GM19238 (cell line): ENCODE results near the gene PYROXD2.
"Not testable (repeated sequence)": the region's sequence is repeated elsewhere in the genome, so short reads cannot be mapped to it uniquely, and the experiment has no call there.

Source experiments
- DNase-seq: peaks from one replicate; pipeline ENCODE4 v3.0.0; 2011; ENCODE audit warnings: low spot score; ENCODE audit not compliant: insufficient read length

Gene PYROXD2

DNA sequence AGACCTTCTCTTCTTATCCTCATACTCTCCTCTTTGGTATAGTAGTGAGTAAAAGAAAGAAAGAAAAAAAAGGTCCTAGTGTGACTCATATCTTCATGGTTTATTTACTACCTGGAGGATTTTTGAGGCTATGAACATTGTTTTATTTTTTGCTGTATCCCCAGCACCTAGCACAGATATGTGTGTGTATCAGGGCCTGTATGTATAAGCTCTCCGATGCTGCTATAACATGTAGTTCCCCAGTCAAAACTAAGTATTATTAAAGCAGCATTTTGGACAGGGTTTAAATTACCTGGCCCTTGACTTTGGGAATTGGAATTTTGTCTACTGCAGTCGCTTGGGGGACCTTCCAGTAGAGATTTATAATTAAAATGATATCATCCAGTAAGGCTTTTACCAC, 46.3 kb downstream of the PYROXD2 start:
- DNase-seq, result no peak

DNA sequence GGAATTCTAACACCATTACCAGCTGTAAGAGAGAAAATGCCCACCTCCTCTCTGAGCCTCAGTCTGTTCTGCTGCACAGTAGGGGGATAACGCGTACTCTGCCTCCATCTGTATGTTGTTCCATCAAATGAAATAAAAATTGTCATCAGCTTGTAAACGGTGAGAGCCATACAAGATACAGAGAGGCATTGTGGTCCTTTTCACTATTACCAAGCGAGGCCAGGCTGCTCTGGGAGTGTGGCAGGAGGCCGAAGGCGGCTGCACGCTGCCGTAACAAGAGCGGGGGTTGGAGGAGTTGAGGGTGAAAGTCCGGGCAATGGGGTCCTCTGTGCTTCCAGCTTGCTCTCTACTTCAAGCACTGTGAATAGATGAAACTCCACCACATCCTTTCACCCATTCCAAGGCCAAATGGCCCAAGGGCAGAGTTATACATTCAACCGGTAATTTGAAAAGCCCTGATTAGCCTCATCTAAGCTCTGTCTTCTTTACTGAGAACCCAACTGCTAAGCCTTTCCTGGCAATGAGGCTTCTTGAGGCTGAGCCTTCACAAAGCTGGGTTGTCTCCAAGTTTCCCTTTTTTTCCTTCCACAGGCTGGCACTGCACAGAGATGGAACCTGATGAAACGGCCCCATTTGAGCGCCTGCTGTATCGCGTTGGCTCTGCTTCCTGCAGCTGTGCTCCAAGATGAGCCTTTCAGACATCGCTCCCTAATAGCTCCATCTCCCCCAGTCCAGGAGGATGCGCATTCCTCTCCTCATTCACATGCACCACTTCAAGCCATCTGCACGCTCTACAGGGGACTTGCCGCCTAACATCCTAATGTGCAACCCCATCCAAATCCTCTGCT, 47.2 kb downstream of the PYROXD2 start:
- DNase-seq, result no peak

DNA sequence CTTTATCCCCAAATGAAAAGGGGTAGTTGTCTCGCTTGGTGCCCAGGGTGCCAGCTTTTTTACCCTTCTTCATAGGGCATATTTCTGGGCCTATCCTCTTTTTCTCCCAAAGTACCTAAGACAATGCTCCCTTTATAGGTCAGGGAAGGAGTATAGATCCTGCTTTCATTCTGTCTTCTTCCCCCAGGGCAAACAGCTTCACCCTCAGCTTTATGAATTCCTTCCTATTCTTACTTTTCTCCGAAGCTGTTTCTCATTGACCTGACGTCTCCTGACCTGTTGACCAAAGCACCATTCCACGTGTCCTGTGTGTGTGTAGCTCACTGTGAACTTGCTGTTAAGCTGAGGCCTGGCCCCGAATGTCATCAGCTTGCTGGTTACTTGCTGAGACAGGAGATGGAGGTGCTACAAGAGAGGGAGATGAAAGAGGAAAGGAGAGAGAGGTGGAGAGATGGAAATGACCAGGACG, 48.9 kb downstream of the PYROXD2 start:
- DNase-seq, result no peak

DNA sequence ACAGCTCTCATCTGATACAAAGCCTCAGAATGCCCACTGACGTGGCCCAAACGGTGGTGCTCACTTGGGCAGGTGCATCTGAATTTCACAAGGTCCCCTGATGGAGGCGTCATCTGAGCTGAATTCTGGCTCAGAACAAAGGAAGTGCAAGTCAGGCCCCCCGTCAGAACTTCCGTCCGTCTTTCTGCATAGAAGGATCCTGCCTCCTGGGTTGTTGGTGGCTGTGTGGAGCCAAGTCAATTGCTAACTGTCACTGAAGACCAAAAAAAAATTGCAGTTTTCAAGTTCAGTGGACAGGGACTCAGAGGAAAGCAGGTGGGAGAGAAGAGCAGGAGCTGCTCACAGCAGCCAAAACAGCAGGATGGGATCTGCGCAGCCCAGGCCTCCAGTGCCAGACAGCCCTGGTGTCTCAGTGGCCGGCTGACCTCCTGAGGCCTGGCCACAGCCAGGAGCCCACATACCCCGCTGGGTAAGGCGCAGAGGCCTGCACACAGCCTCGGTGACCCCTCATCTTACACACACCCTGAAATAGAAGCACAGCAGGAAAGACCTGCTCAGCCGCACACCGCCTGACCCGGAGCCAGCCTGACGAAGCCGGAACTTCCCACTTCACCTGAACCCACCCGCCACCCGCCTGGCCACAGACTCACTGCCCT, 49.4 kb downstream of the PYROXD2 start:
- DNase-seq, result no peak

- DNase-seq, result no peak
Measured at GRCh38 chr10:98364432-98365102, 50.4 kb downstream of the PYROXD2 start.

DNA sequence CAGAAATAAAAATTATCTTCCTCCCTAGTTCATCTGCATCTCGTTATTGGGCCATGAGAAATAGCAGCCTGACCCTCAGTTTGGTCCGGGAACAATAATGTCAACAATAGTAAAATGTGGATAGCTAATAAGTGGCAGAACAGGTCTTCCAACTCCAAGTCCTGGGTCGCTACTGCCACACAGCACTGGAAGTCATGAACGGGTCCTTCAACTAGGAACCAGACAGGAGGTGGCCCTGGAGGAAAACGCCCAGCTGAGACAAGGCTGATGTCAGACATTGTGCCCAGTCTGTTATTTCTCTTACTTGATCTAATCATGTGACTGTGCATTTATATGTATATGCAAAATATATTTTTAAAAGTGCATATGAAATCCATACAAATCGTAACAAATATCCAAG, 51.8 kb downstream of the PYROXD2 start:
- DNase-seq, result no peak

DNA sequence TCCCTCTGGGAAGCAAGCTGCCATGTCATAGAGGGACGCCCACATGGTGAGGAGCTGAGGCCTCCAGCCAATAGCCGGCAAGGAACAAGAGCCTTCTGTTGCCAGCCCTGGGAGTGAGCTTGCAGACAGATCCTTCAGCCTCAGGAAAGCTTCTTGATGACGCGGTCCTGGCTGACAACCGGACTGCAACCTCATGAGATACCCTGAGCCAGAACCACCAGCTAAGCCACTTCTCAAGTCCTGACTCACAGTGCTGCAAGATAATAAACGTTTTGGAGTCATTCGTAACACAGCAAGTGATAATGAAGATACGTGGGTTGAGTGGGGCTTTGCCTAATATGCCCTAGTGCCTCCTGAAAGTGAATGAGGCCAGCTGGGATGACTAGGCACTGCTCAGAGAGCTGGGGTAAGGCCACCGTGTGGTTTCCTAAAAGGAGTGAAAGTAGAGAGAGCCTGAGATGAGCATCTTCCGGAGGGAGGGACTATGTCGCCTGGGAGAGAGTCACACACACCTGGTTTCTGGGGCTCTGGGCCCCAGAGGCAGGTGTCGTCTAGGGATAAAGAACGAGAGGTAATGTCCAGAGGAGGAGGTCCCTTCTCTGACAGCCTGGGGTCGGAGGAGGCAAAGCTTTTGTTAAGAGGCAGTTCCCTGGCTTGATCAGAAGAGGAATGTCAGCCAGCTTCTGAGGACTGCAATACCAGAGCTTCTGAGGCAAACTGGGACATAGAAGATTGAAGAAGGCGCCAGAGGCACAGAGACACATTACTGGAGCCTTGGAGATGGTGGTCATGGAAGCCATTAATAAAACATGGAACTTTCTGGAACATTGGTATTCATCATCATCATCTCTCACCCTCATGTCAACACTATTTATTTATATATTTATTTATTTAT, 53.6 kb downstream of the PYROXD2 start:
- peak; percentile 48 for DNase-seq

DNA sequence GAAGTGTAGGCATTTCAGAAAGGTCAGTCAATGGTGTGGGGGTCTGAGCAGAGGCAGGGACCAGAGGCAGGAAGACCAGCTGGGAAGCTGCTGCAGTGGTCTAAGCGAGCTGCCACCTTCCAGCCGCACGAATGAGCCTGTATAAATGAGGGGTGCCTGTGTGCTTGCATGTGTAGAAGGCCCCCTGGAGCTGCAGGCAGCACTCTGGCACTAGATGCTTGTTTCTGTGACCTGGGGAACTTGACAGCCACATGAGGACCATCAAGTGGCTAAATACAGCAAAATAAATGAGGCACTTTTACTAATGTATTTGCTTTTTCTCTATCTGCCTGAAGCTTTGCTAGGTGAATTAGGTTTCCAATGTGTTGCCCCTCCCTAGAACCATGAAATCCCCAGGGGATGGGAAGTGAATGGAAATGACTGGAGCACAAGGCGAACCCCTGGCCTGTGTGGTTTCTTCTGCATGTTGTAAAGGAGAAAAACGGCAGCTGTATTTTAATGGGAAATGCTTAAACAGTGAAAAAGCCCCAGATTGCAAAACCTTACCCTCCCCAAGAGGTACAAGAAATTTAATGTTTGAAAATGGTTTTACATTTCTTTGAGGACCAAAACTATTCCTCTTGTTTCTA, 57.7 kb downstream of the PYROXD2 start:
- DNase-seq, result no peak

- no peak for DNase-seq
Measured at GRCh38 chr10:98354491-98354890, 60.5 kb downstream of the PYROXD2 start.

DNA sequence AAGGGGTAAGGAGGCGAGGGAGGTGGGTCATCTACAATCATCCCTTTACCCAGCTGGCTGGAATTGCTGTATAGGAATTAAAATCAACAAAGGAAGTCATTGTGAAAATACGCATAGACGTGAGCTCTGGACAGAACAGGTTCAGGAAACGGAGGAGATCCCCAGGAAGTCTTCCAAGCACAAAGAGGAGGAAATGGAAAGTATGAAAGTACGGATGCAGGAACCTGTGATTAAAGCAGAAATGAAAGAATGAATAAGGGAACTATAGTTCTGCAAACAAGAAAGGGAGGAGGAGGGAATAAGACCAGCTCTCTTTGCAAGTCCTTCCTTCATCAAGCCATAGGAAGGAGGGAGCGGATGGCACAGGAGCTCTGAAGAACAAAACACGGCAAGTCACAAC, 61.8 kb downstream of the PYROXD2 start:
- DNase-seq, result no peak

GRCh38 chr10:98351831-98352402, 63.1 kb downstream of the PYROXD2 start:
- no peak for DNase-seq

GRCh38 chr10:98349508-98349922, 65.5 kb downstream of the PYROXD2 start:
- peak; percentile 23 for DNase-seq

DNA sequence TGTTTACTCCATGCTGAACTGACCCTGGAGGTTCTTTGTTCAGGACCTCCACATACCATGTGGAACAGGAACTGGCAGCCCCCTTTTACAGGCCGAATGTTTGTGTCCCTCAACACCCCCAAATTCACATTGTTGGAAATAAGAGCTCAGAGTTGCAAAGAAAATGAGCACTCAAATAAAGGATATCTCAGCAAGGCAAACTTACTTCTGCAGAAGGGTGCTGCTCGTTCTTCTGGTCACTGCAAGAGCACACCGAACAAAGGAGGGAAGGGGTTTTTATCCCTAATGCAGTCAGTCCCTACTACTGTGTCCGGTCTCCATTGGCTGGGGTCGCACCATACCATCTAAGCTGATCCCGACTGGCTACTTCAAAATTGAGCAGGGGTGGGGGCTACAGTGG, 68.1 kb downstream of the PYROXD2 start:
- no peak for DNase-seq

DNA sequence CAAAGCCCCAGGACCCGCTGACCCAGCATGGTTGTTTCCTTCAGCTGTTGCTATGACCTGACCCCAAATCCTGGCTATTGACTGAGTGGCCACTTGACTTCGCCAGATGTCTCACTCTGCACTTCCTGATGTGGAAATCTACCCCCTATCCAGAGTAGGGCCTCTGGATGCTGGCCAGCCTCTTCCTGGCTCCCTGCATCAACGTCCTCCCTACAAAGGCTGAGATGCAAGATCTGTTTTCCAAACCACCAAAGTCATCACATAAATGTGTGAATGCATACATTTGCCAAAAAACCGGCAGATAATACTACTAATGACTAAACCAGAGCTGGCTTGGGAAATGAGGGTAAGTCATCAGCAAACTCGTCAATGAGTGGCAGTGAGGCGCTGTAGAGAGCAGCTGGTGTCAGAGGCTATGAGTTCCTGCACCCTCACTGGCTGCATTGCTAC, 70.4 kb downstream of the PYROXD2 start:
- no peak for DNase-seq

GRCh38 chr10:98341701-98342100, 73.3 kb downstream of the PYROXD2 start:
- DNase-seq, result not testable (repeated sequence)

DNA sequence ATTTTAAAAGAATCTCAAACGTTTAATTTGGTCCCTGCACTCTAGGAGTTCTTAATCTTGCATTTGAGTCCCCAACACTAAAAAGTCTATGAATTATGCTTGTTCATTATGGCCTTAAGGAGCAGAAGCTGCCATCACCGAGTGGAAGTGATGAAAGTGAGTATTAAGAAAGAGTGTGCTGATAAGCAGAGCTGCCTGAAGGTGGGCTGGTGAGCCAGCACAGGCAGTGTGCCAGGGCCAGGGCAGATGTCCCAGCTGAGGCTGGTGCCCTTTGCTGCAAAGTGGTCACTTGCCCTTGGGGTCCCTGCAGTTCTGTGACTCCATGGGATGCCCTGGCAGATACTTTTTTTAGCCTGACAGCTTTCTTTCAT, 74.1 kb downstream of the PYROXD2 start:
- DNase-seq, result no peak

DNA sequence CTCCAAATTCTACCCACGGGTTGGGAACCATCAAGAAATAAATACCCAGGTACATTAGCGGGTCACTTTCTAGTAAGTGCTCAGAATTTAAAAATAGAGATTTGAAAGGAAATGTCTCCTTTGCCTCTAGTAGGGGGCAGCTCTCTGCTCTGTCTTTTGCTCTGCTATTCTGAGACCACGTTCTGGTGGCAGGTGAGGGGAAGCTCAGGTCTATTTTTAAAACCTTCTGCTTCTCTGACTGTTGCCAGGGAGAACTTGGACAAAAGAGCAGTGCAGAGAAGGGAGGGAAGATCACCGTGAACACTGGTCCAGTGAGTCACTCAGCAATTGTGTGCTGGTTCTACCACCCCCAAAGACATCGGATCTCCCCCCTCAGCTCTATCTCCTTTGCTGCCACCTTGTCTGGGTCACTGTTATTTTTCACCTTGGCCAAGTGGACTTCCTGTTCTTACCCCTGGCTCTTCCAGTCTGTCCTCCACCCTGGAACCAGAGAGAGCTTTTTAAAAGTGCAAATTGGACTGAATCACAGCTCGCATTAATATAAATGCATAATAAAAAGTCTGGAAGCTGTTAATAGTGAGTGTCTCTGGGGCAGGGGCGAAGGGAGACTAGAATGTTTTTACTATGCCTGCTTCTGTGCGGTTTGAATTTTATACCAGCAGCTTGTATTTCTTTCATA, 74.6 kb downstream of the PYROXD2 start:
- no peak for DNase-seq

DNA sequence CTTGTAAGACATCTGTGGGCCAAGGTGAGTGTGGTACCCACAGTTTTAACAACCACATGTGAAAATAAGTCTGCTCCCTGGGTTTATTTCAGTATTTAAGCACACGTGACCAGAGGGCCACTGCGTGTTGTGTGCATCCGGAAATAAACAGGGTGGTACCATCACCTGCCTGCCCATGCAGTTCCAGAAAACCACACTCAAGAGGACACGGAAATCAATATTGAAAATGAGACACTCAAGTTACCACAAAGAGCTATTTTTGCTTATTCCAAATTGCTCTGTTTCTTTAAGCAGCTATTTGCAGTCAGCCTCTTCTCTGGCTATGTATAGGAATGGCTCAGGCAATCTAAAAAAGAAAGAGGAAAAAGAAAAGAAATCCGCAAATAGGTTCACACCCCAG, 75.2 kb downstream of the PYROXD2 start:
- DNase-seq, result peak; percentile 29

GRCh38 chr10:98338896-98339295, 76.1 kb downstream of the PYROXD2 start:
- DNase-seq, result no peak

DNA sequence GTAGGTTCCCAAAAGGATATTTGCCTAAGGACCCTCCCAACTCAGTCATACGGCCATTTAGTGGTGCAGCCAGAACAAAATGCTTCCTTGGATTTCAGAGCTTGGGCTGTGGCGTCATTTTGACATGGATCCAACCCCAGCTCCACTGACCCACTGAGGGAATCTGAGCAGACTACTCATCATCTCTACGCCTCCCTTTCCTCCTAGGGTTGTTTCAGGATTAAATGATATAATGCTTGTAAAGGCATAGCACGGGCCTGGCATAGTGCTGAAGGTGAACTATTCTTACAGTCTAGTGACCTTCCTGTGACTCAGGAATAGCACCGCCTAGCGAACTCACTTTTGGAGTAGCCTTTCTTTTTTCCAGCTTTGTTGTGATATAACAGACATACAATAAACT, 76.7 kb downstream of the PYROXD2 start:
- DNase-seq, result no peak
